ENCODE measurements around the gene TDRD1. TPM values are rescaled to one million over a fixed set of nuclear protein-coding genes. Genes with fewer than 3 reads are reported as not detected.

Gene TDRD1
- total and polyA plus RNA-seq, 10 of the 15 experiments (the other 5 are each of a cell fraction or from before 2014, with no cell fraction given) = 0.03 to 0.04 TPM; not detected in 8

DNA sequence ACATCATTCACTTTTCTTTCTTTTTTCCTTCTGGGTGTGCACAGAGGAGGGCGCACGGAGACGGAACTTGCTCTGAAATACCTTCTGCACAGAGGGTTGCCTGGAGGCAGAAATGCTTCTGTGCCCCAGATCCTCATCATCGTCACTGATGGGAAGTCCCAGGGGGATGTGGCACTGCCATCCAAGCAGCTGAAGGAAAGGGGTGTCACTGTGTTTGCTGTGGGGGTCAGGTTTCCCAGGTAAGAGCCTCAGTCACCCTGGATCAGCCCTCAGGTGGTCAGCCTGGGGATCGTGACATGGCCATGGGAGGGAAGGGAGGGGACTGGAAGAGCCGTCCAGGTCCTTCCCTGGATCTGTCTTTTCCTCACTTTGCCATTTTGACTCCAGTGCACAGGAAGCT, 93.5 kb downstream of the TDRD1 start:
- Histone ChIP-seq H3K4me1 (ENCODE audit: control insufficient read depth, insufficient read depth, low read length) (no peaks in the 10 kb centered on the region), H3K4me2 (ENCODE audit: control insufficient read depth, insufficient read depth) (no peak overlapping the region), H3K27ac (ENCODE audit: control insufficient read depth, insufficient read depth) (no peak overlapping the region), H3K27me3 (replicated peaks in 1 of 2; ENCODE audit: control insufficient read depth in 2 of 2, insufficient read depth in 2 of 2, low read length in 1 of 2) (peaks cover 0 to 4% of the 10 kb centered on the region in 2 experiments), H3K4me3 (no peak overlapping the region), H3K9me3 (replicated peaks; ENCODE audit: control insufficient read depth, insufficient read depth, low read length) (no peaks in the 10 kb centered on the region), H3K9ac (ENCODE audit: control insufficient read depth, insufficient read depth, low read length) (no peak overlapping the region), H3K36me3 (ENCODE audit: control insufficient read depth in 2 of 2, insufficient read depth in 2 of 2, low read length in 1 of 2) (no peaks in the 10 kb centered on the region), H2AFZ (ENCODE audit: control insufficient read depth, low read depth, low read length) (no peak overlapping the region), H4K20me1 (ENCODE audit: control insufficient read depth, insufficient read depth) (no peaks in the 10 kb centered on the region), H3K79me2 (ENCODE audit: control insufficient read depth, insufficient read depth, low read length) (no peaks in the 10 kb centered on the region)
- BruUV-seq (replicated peaks) = no TSS peak
- intact Hi-C loops (cut with micrococcal nuclease; ENCODE audit: unreplicated experiment) (no loop called here), in situ Hi-C loops (cut with MboI) (no loop called here)
- no peak for DNase-seq (ENCODE audit: low read depth, low spot score)
- TF ChIP-seq, protein P1, sequence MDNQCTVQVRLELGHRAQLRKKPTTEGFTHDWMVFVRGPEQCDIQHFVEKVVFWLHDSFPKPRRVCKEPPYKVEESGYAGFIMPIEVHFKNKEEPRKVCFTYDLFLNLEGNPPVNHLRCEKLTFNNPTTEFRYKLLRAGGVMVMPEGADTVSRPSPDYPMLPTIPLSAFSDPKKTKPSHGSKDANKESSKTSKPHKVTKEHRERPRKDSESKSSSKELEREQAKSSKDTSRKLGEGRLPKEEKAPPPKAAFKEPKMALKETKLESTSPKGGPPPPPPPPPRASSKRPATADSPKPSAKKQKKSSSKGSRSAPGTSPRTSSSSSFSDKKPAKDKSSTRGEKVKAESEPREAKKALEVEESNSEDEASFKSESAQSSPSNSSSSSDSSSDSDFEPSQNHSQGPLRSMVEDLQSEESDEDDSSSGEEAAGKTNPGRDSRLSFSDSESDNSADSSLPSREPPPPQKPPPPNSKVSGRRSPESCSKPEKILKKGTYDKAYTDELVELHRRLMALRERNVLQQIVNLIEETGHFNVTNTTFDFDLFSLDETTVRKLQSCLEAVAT (IDR thresholded peaks at IDR 0.05) = no peak
- no peak for TF ChIP-seq TCF7 (IDR thresholded peaks at IDR 0.05; ENCODE audit: borderline replicate concordance)
- no peak for TF ChIP-seq FOXM1 (IDR thresholded peaks at IDR 0.05; ENCODE audit: low read depth, low read length)
- no peak for TF ChIP-seq SMAD1 (IDR thresholded peaks at IDR 0.05; ENCODE audit: low read depth, partially characterized antibody)
- no peak for TF ChIP-seq YY1 (IDR thresholded peaks at IDR 0.05; ENCODE audit: low read depth, low read length)
- no peak for TF ChIP-seq MYC (IDR thresholded peaks at IDR 0.05; ENCODE audit: insufficient read depth, insufficient read length, insufficient replicate concordance, low read length, severe bottlenecking)
- TF ChIP-seq KLF5 (IDR thresholded peaks at IDR 0.05; ENCODE audit: partially characterized antibody) = no peak
- no peak for TF ChIP-seq POLR2AphosphoS2 (IDR thresholded peaks at IDR 0.05; ENCODE audit: low read depth, low read length)
- ChIA-PET RAD21 (ENCODE audit: unreplicated experiment) (no interaction called here), POLR2A (no interaction called here), SMC1A (ENCODE audit: uncharacterized antibody, unreplicated experiment) (no interaction called here), CTCF (no interaction called here)
- no peak for FAIRE-seq
- WGBS (ENCODE audit: insufficient coverage, insufficient replicate concordance, low lambda C conversion rate, missing lambda C conversion rate) = 49% methylated on average over 5 of the region's 6 CpGs
- ATAC-seq = no peak
